Panc1 (cell line): ENCODE data around the gene TSHZ2. TPM values are rescaled to one million over a fixed set of nuclear protein-coding genes. Genes with fewer than 3 reads are reported as not detected.

Source experiments
- ATAC-seq: fragments of 200-7000 bp; cut with Tn5 transposase; 2 replicates; pipeline ENCODE4 v1.9.1; 2020; ENCODE audit warnings: mild to moderate bottlenecking, moderate library complexity
- BruUV-seq: library from RNA; stranded (reverse); fragments of 400-500 nt; replicated peaks from 2 replicates; lab custom pipeline; 2021; lab: Mats Ljungman, UMichigan
- CTCF ChIA-PET: fragments of 300-600 bp; sonication (Branson Sonifier 250); formaldehyde crosslinking; loops from one replicate; lab custom pipeline; 2022; ENCODE audit warnings: antibody characterized with exemption; lab: Charles Lee
- POLR2A ChIA-PET: fragments of 300-600 bp; sonication (Branson Sonifier 250); formaldehyde crosslinking; loops from one replicate; lab custom pipeline; 2022; ENCODE audit warnings: antibody characterized with exemption; lab: Charles Lee
- DNase-seq: peaks from one replicate; pipeline ENCODE4 v3.0.0-alpha.2; 2010; ENCODE audit warnings: low read depth, low spot score
- H3K27ac ChIP-seq: 2 replicates; pipeline ENCODE4 v1.5.1; 2011; ENCODE audit warnings: mild to moderate bottlenecking, low read length, inconsistent platforms
- H3K27me3 ChIP-seq: fragments of 200-500 bp; sonication (Bioruptor generic); 2 replicates; pipeline ENCODE4 v1.6.0; 2014; ENCODE audit warnings: low read length, inconsistent platforms; ENCODE audit not compliant: control insufficient read depth, insufficient read depth
- H3K36me3 ChIP-seq: fragments of 200-500 bp; sonication (Bioruptor generic); 2 replicates; pipeline ENCODE4 v1.5.1; 2014; ENCODE audit warnings: inconsistent platforms, mild to moderate bottlenecking, low read length, moderate library complexity; ENCODE audit not compliant: control insufficient read depth, insufficient read depth
- H3K4me1 ChIP-seq: 2 replicates; pipeline ENCODE4 v1.5.1; 2011; ENCODE audit warnings: inconsistent platforms, mild to moderate bottlenecking, low read length, moderate library complexity; ENCODE audit not compliant: control insufficient read depth, insufficient read depth
- H3K4me3 ChIP-seq, 2 experiments: 2 replicates each; pipeline ENCODE4 v1.5.1; 2011 to 2012; ENCODE audit warnings: low read depth in 2 of 2, low read length in 2 of 2, mild to moderate bottlenecking in 2 of 2, inconsistent platforms in 1 of 2, moderate library complexity in 1 of 2
- H3K9me3 ChIP-seq: fragments of 200-500 bp; sonication (Bioruptor generic); 2 replicates; pipeline ENCODE4 v1.5.1; 2014; ENCODE audit warnings: low read depth, mild to moderate bottlenecking, inconsistent platforms, low read length, moderate library complexity; ENCODE audit not compliant: control insufficient read depth, insufficient read depth
- SIN3A ChIP-seq: IDR thresholded peaks from 2 replicates; pipeline ENCODE4 v1.6.1; 2012; ENCODE audit warnings: low read depth, mild to moderate bottlenecking, low read length, moderate library complexity, borderline replicate concordance; ENCODE audit not compliant: insufficient read depth
- TCF7L2 ChIP-seq: IDR thresholded peaks from 2 replicates; pipeline ENCODE4 v1.6.1; 2011; ENCODE audit warnings: mild to moderate bottlenecking, low read depth, low read length, inconsistent platforms
- in situ Hi-C: cut with HindIII; loops from 2 replicates; pipeline ENCODE4 v1.10.0; 2016; ENCODE audit warnings: low sequenced_read_pairs, low pct_unique_long_range_greater_than_20kb
- intact Hi-C: fragments of 100-400 bp; cut with micrococcal nuclease; formaldehyde crosslinking; loops from one replicate; pipeline ENCODE4 v1.10.0; 2022; ENCODE audit not compliant: unreplicated experiment
- total RNA-seq: library from RNA; stranded (reverse); gene quantifications from one replicate; pipeline ENCODE4 v1.2.1, GENCODE V29; 2021; ENCODE audit not compliant: unreplicated experiment
- TF ChIP-seq, protein P1 (sequence below), 2 experiments: IDR thresholded peaks; 2 replicates each; pipeline ENCODE4 v1.6.1; 2011 to 2012; ENCODE audit warnings: low read depth in 2 of 2, control low read depth in 1 of 2, low read length in 1 of 2, mild to moderate bottlenecking in 1 of 2, moderate library complexity in 1 of 2; ENCODE audit not compliant: insufficient read depth in 1 of 2
- TF ChIP-seq, protein P2 (sequence below): fragments of 450-650 bp; IDR thresholded peaks from 2 replicates; pipeline ENCODE4 v1.5.1; 2017; ENCODE audit warnings: mild to moderate bottlenecking

The TSHZ2 gene
- total RNA-seq, 1 experiment from 2014 or later = 0.36 TPM

DNA sequence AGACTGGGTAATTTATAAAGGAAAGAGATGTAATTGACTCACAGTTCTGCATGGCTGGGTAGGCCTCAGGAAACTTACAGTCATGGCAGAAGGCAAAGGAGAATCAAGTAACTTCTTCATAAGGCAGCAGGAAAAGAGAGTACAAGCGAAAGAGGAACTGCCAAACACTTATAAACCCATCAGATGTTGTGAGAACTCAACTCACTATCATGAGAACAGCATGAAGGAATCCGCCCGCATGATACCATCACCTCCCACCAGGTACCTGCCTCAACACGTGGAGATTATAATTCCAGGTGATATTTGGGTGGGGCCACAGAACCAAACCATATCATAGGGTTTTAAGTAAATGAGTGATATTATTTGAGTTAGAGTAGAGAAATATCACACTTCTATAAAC lies 189.3 kb downstream of the TSHZ2 start:
- Histone ChIP-seq H3K27me3 (no peaks in the 10 kb centered on the region; the same call in 1 of the 2 replicates), H3K36me3 (no peaks in the 10 kb centered on the region), H3K27ac (no peak overlapping the region), H3K9me3 (no peaks in the 10 kb centered on the region), H3K4me3 (no peak overlapping the region), H3K4me1 (no peaks in the 10 kb centered on the region)
- no peak for TF ChIP-seq SIN3A
- TF ChIP-seq, protein P1, sequence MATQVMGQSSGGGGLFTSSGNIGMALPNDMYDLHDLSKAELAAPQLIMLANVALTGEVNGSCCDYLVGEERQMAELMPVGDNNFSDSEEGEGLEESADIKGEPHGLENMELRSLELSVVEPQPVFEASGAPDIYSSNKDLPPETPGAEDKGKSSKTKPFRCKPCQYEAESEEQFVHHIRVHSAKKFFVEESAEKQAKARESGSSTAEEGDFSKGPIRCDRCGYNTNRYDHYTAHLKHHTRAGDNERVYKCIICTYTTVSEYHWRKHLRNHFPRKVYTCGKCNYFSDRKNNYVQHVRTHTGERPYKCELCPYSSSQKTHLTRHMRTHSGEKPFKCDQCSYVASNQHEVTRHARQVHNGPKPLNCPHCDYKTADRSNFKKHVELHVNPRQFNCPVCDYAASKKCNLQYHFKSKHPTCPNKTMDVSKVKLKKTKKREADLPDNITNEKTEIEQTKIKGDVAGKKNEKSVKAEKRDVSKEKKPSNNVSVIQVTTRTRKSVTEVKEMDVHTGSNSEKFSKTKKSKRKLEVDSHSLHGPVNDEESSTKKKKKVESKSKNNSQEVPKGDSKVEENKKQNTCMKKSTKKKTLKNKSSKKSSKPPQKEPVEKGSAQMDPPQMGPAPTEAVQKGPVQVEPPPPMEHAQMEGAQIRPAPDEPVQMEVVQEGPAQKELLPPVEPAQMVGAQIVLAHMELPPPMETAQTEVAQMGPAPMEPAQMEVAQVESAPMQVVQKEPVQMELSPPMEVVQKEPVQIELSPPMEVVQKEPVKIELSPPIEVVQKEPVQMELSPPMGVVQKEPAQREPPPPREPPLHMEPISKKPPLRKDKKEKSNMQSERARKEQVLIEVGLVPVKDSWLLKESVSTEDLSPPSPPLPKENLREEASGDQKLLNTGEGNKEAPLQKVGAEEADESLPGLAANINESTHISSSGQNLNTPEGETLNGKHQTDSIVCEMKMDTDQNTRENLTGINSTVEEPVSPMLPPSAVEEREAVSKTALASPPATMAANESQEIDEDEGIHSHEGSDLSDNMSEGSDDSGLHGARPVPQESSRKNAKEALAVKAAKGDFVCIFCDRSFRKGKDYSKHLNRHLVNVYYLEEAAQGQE (IDR thresholded peaks at IDR 0.05; ENCODE audit: insufficient read depth in 1 of 2, low read depth in 2 of 2, low read length in 1 of 2) = no peak
- TF ChIP-seq TCF7L2 = no peak
- in situ Hi-C loops = no loop called here
- ATAC-seq (no peak), DNase-seq (no peak)
- ChIA-PET POLR2A (no interaction called here), CTCF (no interaction called here)
- no TSS peak for BruUV-seq
- intact Hi-C loops = no loop called here

DNA sequence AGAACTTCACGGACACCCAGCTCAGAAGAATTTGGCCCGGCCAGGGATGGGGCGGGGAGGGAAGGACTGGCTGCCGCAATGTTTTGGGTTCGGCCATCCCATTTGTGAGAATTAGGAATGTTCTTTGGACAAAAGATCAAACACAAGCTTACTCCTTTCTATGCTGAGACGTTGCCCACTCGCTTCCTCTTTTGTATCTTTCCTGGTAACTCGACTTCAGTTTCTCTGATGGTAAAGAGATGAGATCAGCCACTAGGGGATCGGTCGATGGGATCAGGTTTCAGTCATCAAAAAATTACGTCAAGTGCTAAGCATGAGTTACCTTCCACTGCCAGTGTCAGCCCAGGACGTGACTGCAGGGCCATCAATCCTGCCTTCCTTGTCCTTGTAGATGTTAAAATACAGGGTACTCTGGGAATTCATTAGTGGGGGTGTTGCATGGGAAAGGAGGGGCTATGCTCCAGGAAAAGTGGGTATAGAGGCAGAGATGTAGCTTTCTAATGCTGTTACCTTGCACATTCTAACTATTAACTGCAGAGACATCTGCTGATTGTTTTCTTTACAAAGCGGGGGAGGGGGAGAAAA lies 190.2 kb downstream of the TSHZ2 start:
- ChIA-PET CTCF (no interaction called here), POLR2A (no interaction called here)
- Histone ChIP-seq H3K9me3 (no peaks in the 10 kb centered on the region), H3K36me3 (no peaks in the 10 kb centered on the region), H3K4me3 (no peak overlapping the region), H3K4me1 (no peaks in the 10 kb centered on the region), H3K27ac (no peak overlapping the region), H3K27me3 (no peaks in the 10 kb centered on the region)
- TF ChIP-seq, protein P1 (IDR thresholded peaks at IDR 0.05; ENCODE audit: insufficient read depth in 1 of 2, low read depth in 2 of 2, low read length in 1 of 2) = no peak
- TF ChIP-seq, protein P2, sequence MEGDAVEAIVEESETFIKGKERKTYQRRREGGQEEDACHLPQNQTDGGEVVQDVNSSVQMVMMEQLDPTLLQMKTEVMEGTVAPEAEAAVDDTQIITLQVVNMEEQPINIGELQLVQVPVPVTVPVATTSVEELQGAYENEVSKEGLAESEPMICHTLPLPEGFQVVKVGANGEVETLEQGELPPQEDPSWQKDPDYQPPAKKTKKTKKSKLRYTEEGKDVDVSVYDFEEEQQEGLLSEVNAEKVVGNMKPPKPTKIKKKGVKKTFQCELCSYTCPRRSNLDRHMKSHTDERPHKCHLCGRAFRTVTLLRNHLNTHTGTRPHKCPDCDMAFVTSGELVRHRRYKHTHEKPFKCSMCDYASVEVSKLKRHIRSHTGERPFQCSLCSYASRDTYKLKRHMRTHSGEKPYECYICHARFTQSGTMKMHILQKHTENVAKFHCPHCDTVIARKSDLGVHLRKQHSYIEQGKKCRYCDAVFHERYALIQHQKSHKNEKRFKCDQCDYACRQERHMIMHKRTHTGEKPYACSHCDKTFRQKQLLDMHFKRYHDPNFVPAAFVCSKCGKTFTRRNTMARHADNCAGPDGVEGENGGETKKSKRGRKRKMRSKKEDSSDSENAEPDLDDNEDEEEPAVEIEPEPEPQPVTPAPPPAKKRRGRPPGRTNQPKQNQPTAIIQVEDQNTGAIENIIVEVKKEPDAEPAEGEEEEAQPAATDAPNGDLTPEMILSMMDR = no peak
- DNase-seq (no peak), ATAC-seq (no peak)
- intact Hi-C loops (no loop called here), in situ Hi-C loops (no loop called here)
- BruUV-seq = no TSS peak
